ENCODE results near the gene HELZ2. TPM values are rescaled to one million over a fixed set of nuclear protein-coding genes. Genes with fewer than 3 reads are reported as not detected.

The HELZ2 gene
- total RNA-seq, 4 donors from 2014 or later: 26.9 to 35.4 (median 28.6) TPM

GRCh38 chr20:63582382-63583063 is 8.5 kb upstream of the HELZ2 start:
- 84 to 91% methylated on average over 23 of the region's 23 CpGs for WGBS, 2 donors
- intact Hi-C loops (cut with DNase I; ENCODE audit: low total_unique reads): no loop called here
- no peak for DNase-seq (ENCODE audit: low spot score in 2 of 2)
- TF ChIP-seq, protein P1, sequence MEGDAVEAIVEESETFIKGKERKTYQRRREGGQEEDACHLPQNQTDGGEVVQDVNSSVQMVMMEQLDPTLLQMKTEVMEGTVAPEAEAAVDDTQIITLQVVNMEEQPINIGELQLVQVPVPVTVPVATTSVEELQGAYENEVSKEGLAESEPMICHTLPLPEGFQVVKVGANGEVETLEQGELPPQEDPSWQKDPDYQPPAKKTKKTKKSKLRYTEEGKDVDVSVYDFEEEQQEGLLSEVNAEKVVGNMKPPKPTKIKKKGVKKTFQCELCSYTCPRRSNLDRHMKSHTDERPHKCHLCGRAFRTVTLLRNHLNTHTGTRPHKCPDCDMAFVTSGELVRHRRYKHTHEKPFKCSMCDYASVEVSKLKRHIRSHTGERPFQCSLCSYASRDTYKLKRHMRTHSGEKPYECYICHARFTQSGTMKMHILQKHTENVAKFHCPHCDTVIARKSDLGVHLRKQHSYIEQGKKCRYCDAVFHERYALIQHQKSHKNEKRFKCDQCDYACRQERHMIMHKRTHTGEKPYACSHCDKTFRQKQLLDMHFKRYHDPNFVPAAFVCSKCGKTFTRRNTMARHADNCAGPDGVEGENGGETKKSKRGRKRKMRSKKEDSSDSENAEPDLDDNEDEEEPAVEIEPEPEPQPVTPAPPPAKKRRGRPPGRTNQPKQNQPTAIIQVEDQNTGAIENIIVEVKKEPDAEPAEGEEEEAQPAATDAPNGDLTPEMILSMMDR (IDR thresholded peaks at IDR 0.05): no peak
- no peak for TF ChIP-seq POLR2A (IDR thresholded peaks at IDR 0.05)
- H3K4me3 ChIP-seq (ENCODE audit: low read depth, poor library complexity, severe bottlenecking): no peak overlapping the region

- H3K4me3 ChIP-seq (ENCODE audit: low read depth, poor library complexity, severe bottlenecking): no peak overlapping the region
- DNase-seq (ENCODE audit: low spot score in 2 of 2): no peak
- 37 to 38% methylated on average over 10 of the region's 12 CpGs for WGBS, 2 donors
- intact Hi-C loops (cut with DNase I; ENCODE audit: low total_unique reads): no loop called here
- TF ChIP-seq, protein P1 (IDR thresholded peaks at IDR 0.05): no peak
- TF ChIP-seq POLR2A (IDR thresholded peaks at IDR 0.05): no peak
Observed at GRCh38 chr20:63580796-63581461, 6.9 kb upstream of the HELZ2 start.

DNA sequence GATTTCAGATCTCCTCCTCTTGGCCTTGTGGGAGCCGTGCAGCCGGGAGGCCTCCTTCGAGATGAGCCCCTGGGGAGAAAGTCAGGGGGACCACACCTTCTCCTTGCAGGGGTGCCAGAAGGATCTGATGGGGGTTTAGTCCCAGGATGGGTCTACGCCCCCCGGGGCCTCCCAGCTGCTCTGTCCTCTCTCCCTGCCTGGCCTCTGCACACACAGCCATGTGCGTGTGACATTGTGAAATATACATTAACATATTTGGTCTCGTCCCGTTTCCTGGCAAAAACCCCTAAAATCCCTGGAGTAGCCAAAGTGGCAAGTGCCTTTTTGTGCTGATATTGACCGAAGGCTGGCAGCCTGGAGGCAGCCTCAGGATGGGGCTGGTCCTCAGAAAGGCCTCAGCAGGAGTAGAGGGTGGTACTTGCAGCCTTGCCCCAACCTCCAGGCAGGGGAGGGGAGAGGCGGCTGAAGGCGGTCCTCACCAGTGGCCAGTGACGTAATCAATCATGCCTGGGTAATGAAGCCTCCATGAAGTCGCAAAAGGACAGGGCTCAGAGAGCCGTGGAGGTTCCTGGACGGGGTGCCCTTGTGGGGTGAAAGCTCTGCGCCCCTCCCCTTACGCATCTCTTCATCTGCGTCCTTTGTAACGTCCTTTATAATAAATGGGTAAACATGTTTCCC is 5.1 kb upstream of the HELZ2 start:
- intact Hi-C loops (cut with DNase I; ENCODE audit: low total_unique reads): no loop called here
- TF ChIP-seq, protein P1 (IDR thresholded peaks at IDR 0.05): no peak
- no peak for TF ChIP-seq POLR2A (IDR thresholded peaks at IDR 0.05)
- no peak for DNase-seq (ENCODE audit: low spot score in 2 of 2)
- WGBS, 2 donors: 70 to 74% methylated on average over 19 of the region's 19 CpGs
- no peak overlapping the region for H3K4me3 ChIP-seq (ENCODE audit: low read depth, poor library complexity, severe bottlenecking)

- H3K4me3 ChIP-seq (ENCODE audit: low read depth, poor library complexity, severe bottlenecking): no peak overlapping the region
- DNase-seq (ENCODE audit: low spot score in 2 of 2): no peak
- intact Hi-C loops (cut with DNase I; ENCODE audit: low total_unique reads): no loop called here
- WGBS, 2 donors: 82 to 85% methylated on average over 26 of the region's 26 CpGs
- no peak for TF ChIP-seq POLR2A (IDR thresholded peaks at IDR 0.05)
- TF ChIP-seq, protein P1 (IDR thresholded peaks at IDR 0.05): no peak
Observed at GRCh38 chr20:63578224-63579016, 4.4 kb upstream of the HELZ2 start.

GRCh38 chr20:63577317-63577894 is 3.4 kb upstream of the HELZ2 start:
- TF ChIP-seq, protein P1 (IDR thresholded peaks at IDR 0.05): no peak
- no peak for TF ChIP-seq POLR2A (IDR thresholded peaks at IDR 0.05)
- intact Hi-C loops (cut with DNase I; ENCODE audit: low total_unique reads): no loop called here
- no peak overlapping the region for H3K4me3 ChIP-seq (ENCODE audit: low read depth, poor library complexity, severe bottlenecking)
- DNase-seq (ENCODE audit: low spot score in 2 of 2): no peak
- 63 to 74% methylated on average over 17 to 18 of the region's 19 CpGs for whole genome bisulfite sequencing, 2 donors
